ENCODE measurements around the gene DHX35. TPM values are rescaled to one million over a fixed set of nuclear protein-coding genes. Genes with fewer than 3 reads are reported as not detected.

The DHX35 gene
- total RNA-seq, 1 experiment from 2014 or later: 20.4 TPM

GRCh38 chr20:38979434-38979833 is 17.3 kb downstream of the DHX35 start (continued):
- TF ChIP-seq ZNF425 (CRISPR knock-in tag; conservative IDR thresholded peaks at IDR 0.05): no peak
- TF ChIP-seq, protein P1, sequence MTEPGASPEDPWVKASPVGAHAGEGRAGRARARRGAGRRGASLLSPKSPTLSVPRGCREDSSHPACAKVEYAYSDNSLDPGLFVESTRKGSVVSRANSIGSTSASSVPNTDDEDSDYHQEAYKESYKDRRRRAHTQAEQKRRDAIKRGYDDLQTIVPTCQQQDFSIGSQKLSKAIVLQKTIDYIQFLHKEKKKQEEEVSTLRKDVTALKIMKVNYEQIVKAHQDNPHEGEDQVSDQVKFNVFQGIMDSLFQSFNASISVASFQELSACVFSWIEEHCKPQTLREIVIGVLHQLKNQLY (CRISPR knock-in tag; IDR thresholded peaks at IDR 0.05): no peak
- no peak for TF ChIP-seq HMGXB4 (CRISPR knock-in tag; IDR thresholded peaks at IDR 0.05)
- no peak for TF ChIP-seq KAT7 (CRISPR knock-in tag; IDR thresholded peaks at IDR 0.05; ENCODE audit: borderline replicate concordance)

GRCh38 chr20:38979842-38980241 is 17.7 kb downstream of the DHX35 start:
- Mint-ChIP-seq H3K4me3 (no peak overlapping the region), H3K36me3 (peaks cover 10% of the 10 kb centered on the region; the same call in 1 of the 2 replicates), H3K9me3 (no peaks in the 10 kb centered on the region), H3K27ac (no peak overlapping the region), H3K4me1 (peaks cover 6% of the 10 kb centered on the region), H3K27me3 (ENCODE audit: low read depth) (no peaks in the 10 kb centered on the region)
- ATAC-seq: no peak
- no peak for TF ChIP-seq CBFB (CRISPR knock-in tag; IDR thresholded peaks at IDR 0.05; ENCODE audit: low read depth)
- TF ChIP-seq ZNF263 (CRISPR knock-in tag; IDR thresholded peaks at IDR 0.05; ENCODE audit: low read depth): no peak
- ChIA-PET CTCF (interaction anchor here (0.6 kb wide), 1 partner anchor 18 kb away, joined by 4 read pairs; no protein-coding TSS in a partner anchor), POLR2A (interaction anchor here (1.1 kb wide), 1 partner anchor 18 kb away, joined by 3 read pairs; the partner anchor contains the start of gene DHX35)
- DNase-seq (ENCODE audit: low spot score): no peak

DNA sequence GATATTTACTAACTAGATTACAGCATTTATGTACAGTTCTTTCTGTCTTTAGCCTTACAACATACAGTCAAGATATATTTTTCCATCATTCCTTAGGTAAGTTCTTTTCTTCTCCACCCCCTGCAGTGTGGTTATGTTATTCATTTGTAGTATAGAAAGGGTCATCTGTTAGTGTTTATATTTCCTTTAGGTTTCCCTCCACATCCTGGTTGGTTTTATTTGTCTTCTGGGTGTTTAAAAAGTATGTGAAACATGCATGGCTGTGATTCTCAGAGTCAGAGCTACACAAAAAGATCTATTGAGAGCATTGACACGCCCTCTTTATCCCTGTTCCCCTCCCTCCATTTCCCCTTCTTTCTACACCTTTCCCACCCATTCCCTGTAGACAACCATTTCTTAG is 20.1 kb downstream of the DHX35 start:
- ATAC-seq (no peak), DNase-seq (ENCODE audit: low spot score) (no peak)
- no peak overlapping the region for H3K4me3 Mint-ChIP-seq
- POLR2A ChIA-PET: no interaction called here
- CTCF ChIA-PET: no interaction called here
- peaks cover 9% of the 10 kb centered on the region for H3K4me1 Mint-ChIP-seq
- H3K27me3 Mint-ChIP-seq (ENCODE audit: low read depth): no peaks in the 10 kb centered on the region
- peaks cover 9% of the 10 kb centered on the region for H3K36me3 Mint-ChIP-seq
- H3K9me3 Mint-ChIP-seq: no peaks in the 10 kb centered on the region
- peak overlapping the region; percentile 39 for H3K27ac Mint-ChIP-seq
- no peak for TF ChIP-seq ZNF232 (CRISPR knock-in tag; IDR thresholded peaks at IDR 0.05)
- TF ChIP-seq RELA (CRISPR knock-in tag; IDR thresholded peaks at IDR 0.05; ENCODE audit: borderline replicate concordance): no peak
- no peak for TF ChIP-seq ZNF281 (CRISPR knock-in tag; IDR thresholded peaks at IDR 0.05)
- no peak for TF ChIP-seq KAT7 (CRISPR knock-in tag; IDR thresholded peaks at IDR 0.05; ENCODE audit: borderline replicate concordance)
- TF ChIP-seq HMGXB4 (CRISPR knock-in tag; IDR thresholded peaks at IDR 0.05): no peak
- TF ChIP-seq, protein P2, sequence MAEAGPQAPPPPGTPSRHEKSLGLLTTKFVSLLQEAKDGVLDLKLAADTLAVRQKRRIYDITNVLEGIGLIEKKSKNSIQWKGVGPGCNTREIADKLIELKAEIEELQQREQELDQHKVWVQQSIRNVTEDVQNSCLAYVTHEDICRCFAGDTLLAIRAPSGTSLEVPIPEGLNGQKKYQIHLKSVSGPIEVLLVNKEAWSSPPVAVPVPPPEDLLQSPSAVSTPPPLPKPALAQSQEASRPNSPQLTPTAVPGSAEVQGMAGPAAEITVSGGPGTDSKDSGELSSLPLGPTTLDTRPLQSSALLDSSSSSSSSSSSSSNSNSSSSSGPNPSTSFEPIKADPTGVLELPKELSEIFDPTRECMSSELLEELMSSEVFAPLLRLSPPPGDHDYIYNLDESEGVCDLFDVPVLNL (CRISPR knock-in tag; IDR thresholded peaks at IDR 0.05; ENCODE audit: borderline replicate concordance, low read depth): no peak
- no peak for TF ChIP-seq AR (CRISPR knock-in tag; IDR thresholded peaks at IDR 0.05)
- no peak for TF ChIP-seq SMAD4 (CRISPR knock-in tag; IDR thresholded peaks at IDR 0.05)
- TF ChIP-seq, protein P3, sequence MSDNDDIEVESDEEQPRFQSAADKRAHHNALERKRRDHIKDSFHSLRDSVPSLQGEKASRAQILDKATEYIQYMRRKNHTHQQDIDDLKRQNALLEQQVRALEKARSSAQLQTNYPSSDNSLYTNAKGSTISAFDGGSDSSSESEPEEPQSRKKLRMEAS (CRISPR knock-in tag; IDR thresholded peaks at IDR 0.05): no peak
- TF ChIP-seq PRDM15 (CRISPR knock-in tag; IDR thresholded peaks at IDR 0.05): no peak
